HepG2 (cell line): ENCODE data around the gene PADI6. TPM values are rescaled to one million over a fixed set of nuclear protein-coding genes. Genes with fewer than 3 reads are reported as not detected.
A peak's percentile ranks its signal among the peaks of the same experiment; 100 is the strongest.

Experiments used
- ATAC-seq: fragments of 200-7000 bp; cut with Tn5 transposase; 3 replicates; pipeline ENCODE4 v1.9.1; 2020; ENCODE audit warnings: mild to moderate bottlenecking, moderate library complexity
- BruUV-seq: library from RNA; stranded (reverse); fragments of 400-500 nt; replicated peaks from 2 replicates; lab custom pipeline; 2021; lab: Mats Ljungman, UMichigan
- CTCF ChIA-PET: fragments of 300-600 bp; formaldehyde crosslinking; extraction: SDS; loops from one replicate; lab custom pipeline; 2021; ENCODE audit warnings: low total read pairs, inconsistent platforms, low intra/inter-chr PET ratio; lab: Yijun Ruan, JAX
- POLR2A ChIA-PET: fragments of 350-600 bp; sonication (Branson Sonifier 250); formaldehyde crosslinking; loops from one replicate; lab custom pipeline; 2020; ENCODE audit warnings: antibody characterized with exemption, inconsistent platforms; lab: Yijun Ruan, JAX
- DNase-seq: peaks from one replicate; pipeline ENCODE4 v3.0.0-alpha.2; 2015; ENCODE audit warnings: low spot score
- FAIRE-seq: peaks from 3 replicates; lab custom pipeline; 2011; peaks lifted over from hg19 to GRCh38; lab: Jason Lieb, UNC
- H2AFZ ChIP-seq: one replicate; pipeline ENCODE4 v1.6.1; 2011; ENCODE audit warnings: low read length, inconsistent platforms
- H3K27ac ChIP-seq: fragments of 300-600 bp; 3 replicates; pipeline ENCODE4 v1.8.0; 2011; ENCODE audit warnings: mixed run types, mild to moderate bottlenecking, mixed read lengths, low read length, inconsistent platforms; ENCODE audit not compliant: insufficient read depth; ENCODE audit errors: extremely low read length
- H3K27me3 ChIP-seq, 2 experiments: fragments of 200-600 bp in 1 of 2; 2 replicates in 1 of 2; 3 replicates in 1 of 2; pipeline versions ENCODE4 v1.6.0 to v1.8.0; 2011; ENCODE audit warnings: low read length in 2 of 2, mild to moderate bottlenecking in 2 of 2, moderate library complexity in 2 of 2, inconsistent platforms in 1 of 2; ENCODE audit not compliant: insufficient read depth in 2 of 2, control insufficient read depth in 1 of 2
- H3K36me3 ChIP-seq, 2 experiments: fragments of 200-600 bp in 1 of 2; replicated peaks in 1 of 2; 2 replicates in 1 of 2; 3 replicates in 1 of 2; pipeline versions ENCODE4 v1.5.1 to v1.8.0; 2011; ENCODE audit warnings: low read length in 2 of 2, inconsistent platforms in 1 of 2; ENCODE audit not compliant: insufficient read depth in 2 of 2, control insufficient read depth in 1 of 2
- H3K4me1 ChIP-seq: 2 replicates; pipeline ENCODE4 v1.5.1; 2012; ENCODE audit warnings: low read length, inconsistent platforms; ENCODE audit not compliant: insufficient read depth
- H3K4me2 ChIP-seq: 2 replicates; pipeline ENCODE4 v1.6.0; 2011; ENCODE audit warnings: low read depth, low read length, inconsistent platforms
- H3K4me3 ChIP-seq, 3 experiments: fragments of 200-600 bp in 1 of 3; sonication (generic), shearing (Covaris generic) in 1 of 3; replicated peaks in 1 of 3; 2 replicates each; pipeline ENCODE4 v1.5.1; 2011 to 2016; ENCODE audit warnings: low read length in 3 of 3, inconsistent platforms in 2 of 3, low read depth in 2 of 3, mild to moderate bottlenecking in 2 of 3, control low read depth in 1 of 3, mixed read lengths in 1 of 3; ENCODE audit not compliant: insufficient read depth in 1 of 3
- H3K79me2 ChIP-seq: one replicate; pipeline ENCODE4 v1.6.1; 2011; ENCODE audit warnings: low read length, inconsistent platforms; ENCODE audit not compliant: insufficient read depth
- H3K9ac ChIP-seq: 2 replicates; pipeline ENCODE4 v1.6.0; 2011; ENCODE audit warnings: mild to moderate bottlenecking, low read depth, low read length, inconsistent platforms; ENCODE audit not compliant: insufficient read depth
- H3K9me3 ChIP-seq: 2 replicates; pipeline ENCODE4 v1.5.1; 2012; ENCODE audit warnings: mild to moderate bottlenecking, low read length
- H4K20me1 ChIP-seq: 2 replicates; pipeline ENCODE4 v1.6.0; 2011; ENCODE audit warnings: inconsistent platforms, mild to moderate bottlenecking, low read length, moderate library complexity; ENCODE audit not compliant: insufficient read depth
- ERF ChIP-seq: IDR thresholded peaks from 2 replicates; pipeline ENCODE4 v1.6.1; 2018; ENCODE audit warnings: missing biosample characterization, missing genetic modification reagents
- EZH2 ChIP-seq: conservative IDR thresholded peaks from 2 replicates; pipeline ENCODE4 v1.6.1; 2012; ENCODE audit warnings: mild to moderate bottlenecking, low read depth, low read length, moderate library complexity
- KDM1A ChIP-seq: IDR thresholded peaks from 2 replicates; pipeline ENCODE4 v1.6.1; 2016; ENCODE audit warnings: missing compliant biosample characterization
- MXD4 ChIP-seq: IDR thresholded peaks from 2 replicates; pipeline ENCODE4 v1.6.1; 2016; ENCODE audit warnings: mild to moderate bottlenecking, missing biosample characterization, missing genetic modification reagents
- NFKB2 ChIP-seq: sonication (generic); formaldehyde crosslinking; IDR thresholded peaks from 2 replicates; pipeline ENCODE4 v1.4.0; 2020; ENCODE audit warnings: missing genetic modification reagents, borderline replicate concordance
- RERE ChIP-seq: IDR thresholded peaks from 2 replicates; pipeline ENCODE4 v1.6.1; 2016; ENCODE audit warnings: low read depth, missing genetic modification reagents, missing compliant biosample characterization
- STAG1 ChIP-seq: sonication (generic); formaldehyde crosslinking; IDR thresholded peaks from 2 replicates; pipeline ENCODE4 v1.4.0; 2020; ENCODE audit warnings: missing genetic modification reagents
- ZBTB7A ChIP-seq: sonication (generic); formaldehyde crosslinking; IDR thresholded peaks from 2 replicates; pipeline ENCODE4 v1.8.0; 2022; ENCODE audit warnings: mild to moderate bottlenecking, missing genetic modification reagents
- ZGPAT ChIP-seq: IDR thresholded peaks from 2 replicates; pipeline ENCODE4 v1.6.1; 2016; ENCODE audit warnings: mild to moderate bottlenecking
- ZKSCAN5 ChIP-seq: sonication (generic); formaldehyde crosslinking; IDR thresholded peaks from 2 replicates; pipeline ENCODE4 v1.5.1; 2020; ENCODE audit warnings: mild to moderate bottlenecking, missing genetic modification reagents
- ZNF619 ChIP-seq: sonication (generic); formaldehyde crosslinking; IDR thresholded peaks from 2 replicates; pipeline ENCODE4 v1.4.0; 2020; ENCODE audit warnings: mild to moderate bottlenecking, missing genetic modification reagents
- ZNF800 ChIP-seq: sonication (generic); formaldehyde crosslinking; IDR thresholded peaks from 2 replicates; pipeline ENCODE4 v1.4.0; 2020; ENCODE audit warnings: missing genetic modification reagents
- WGBS: methylation state at CpG from one replicate; pipeline ENCODE4 v1.1.6; 2017; ENCODE audit warnings: low lambda C conversion rate; 5-methylcytosine and 5-hydroxymethylcytosine counted together
- in situ Hi-C: cut with HindIII; loops from 2 replicates; pipeline ENCODE4 v1.10.0; 2017; ENCODE audit warnings: low pct_unique_long_range_greater_than_20kb; ENCODE audit not compliant: extremely low pct_ligation_motif_present
- intact Hi-C: fragments of 100-400 bp; cut with micrococcal nuclease; formaldehyde crosslinking; loops from one replicate; pipeline ENCODE4 v1.10.0; 2022; ENCODE audit not compliant: unreplicated experiment
- polyA plus RNA-seq, 8 experiments: library from polyadenylated mRNA; depleted of rRNA in 3 of 8; stranded (reverse) in 7 of 8; unstranded in 1 of 8; fragments of >200 nt; fragmentation: Illumina TruSeq in 4 of 8; extraction: Trizol in 4 of 8; gene quantifications; 2 replicates each; pipeline versions ENCODE4 v1.2.1 to v1.2.3, GENCODE V29; 2011 to 2016; ENCODE audit warnings: low read depth in 4 of 8, missing spikeins in 1 of 8, mixed read lengths in 1 of 8; ENCODE audit not compliant: insufficient read depth in 1 of 8
- total RNA-seq, 5 experiments: library from RNA; depleted of rRNA; stranded (reverse); fragments of >200 nt; fragmentation: Illumina TruSeq; extraction: Trizol; gene quantifications; 2 replicates each; pipeline ENCODE4 v1.2.3, GENCODE V29; 2016; ENCODE audit warnings: low read depth in 1 of 5

Gene PADI6
- total and polyA plus RNA-seq, 2 of the 13 experiments (the other 11 are each of a cell fraction or from before 2014, with no cell fraction given): not detected

GRCh38 chr1:17335821-17336710 lies 35.9 kb upstream of the PADI6 start:
- CTCF ChIA-PET: interaction anchor here (0.7 to 1.8 kb wide), 3 partner anchors 38 to 276 kb away, joined by 3 to 15 read pairs (median 11); no protein-coding TSS in a partner anchor
- Histone ChIP-seq H3K9ac (no peak overlapping the region), H3K27me3 (peaks cover 1 to 12% of the 10 kb centered on the region in 2 experiments), H2AFZ (no peak overlapping the region), H3K9me3 (no peaks in the 10 kb centered on the region), H3K27ac (no peak overlapping the region), H3K4me1 (no peaks in the 10 kb centered on the region), H3K36me3 (no peaks in the 10 kb centered on the region), H3K4me2 (no peak overlapping the region), H3K4me3 (no peak overlapping the region), H3K79me2 (no peaks in the 10 kb centered on the region), H4K20me1 (0 out of 2 replicates have a peak, but pooled peaks cover 4% of the 10 kb centered on the region)
- ATAC-seq (peak; percentile 86), FAIRE-seq (peak; percentile 28), DNase-seq (peak; percentile 42)
- BruUV-seq: no TSS peak
- 15% methylated on average over 17 of the region's 20 CpGs for WGBS
- intact Hi-C loops: loop anchor here (2.0 kb wide), 1 partner anchor 211 kb away; no protein-coding TSS in a partner anchor
- in situ Hi-C loops: loop anchor here (5.0 kb wide), 1 partner anchor 214 kb away; no protein-coding TSS in a partner anchor
- POLR2A ChIA-PET: no interaction called here
- TF ChIP-seq MXD4 (CRISPR knock-in tag): no peak
- TF ChIP-seq ZGPAT: no peak
- no peak for TF ChIP-seq RERE
- 0 out of 2 replicates have a peak, but pooled peaks have one; percentile 24 for TF ChIP-seq KDM1A (CRISPR knock-in tag)
- TF ChIP-seq ZNF619 (CRISPR knock-in tag): no peak
- TF ChIP-seq STAG1 (CRISPR knock-in tag): peak; percentile 12; the same call in 1 of the 2 replicates
- no peak for TF ChIP-seq ZKSCAN5 (CRISPR knock-in tag)
- TF ChIP-seq NFKB2 (CRISPR knock-in tag): no peak
- TF ChIP-seq ZNF800 (CRISPR knock-in tag): no peak
- no peak for TF ChIP-seq ERF (CRISPR knock-in tag)
- no peak for TF ChIP-seq EZH2
- no peak for TF ChIP-seq ZBTB7A (CRISPR knock-in tag)
